ENCODE data around the gene MAN1A2.

GRCh38 chr1:117389284-117389683, 22.0 kb downstream of the MAN1A2 start:
- TF ChIP-seq POLR2A (IDR thresholded peaks at IDR 0.05), result no peak
- TF ChIP-seq CTCF (IDR thresholded peaks at IDR 0.05), result no peak
